ENCODE data around the gene AWAT1. TPM values are rescaled to one million over a fixed set of nuclear protein-coding genes. Genes with fewer than 3 reads are reported as not detected.
"Not testable (repeated sequence)": the region's sequence is repeated elsewhere in the genome, so short reads cannot be mapped to it uniquely, and the experiment has no call there.

Gene AWAT1
- total RNA-seq (2014; rRNA removed; shearing (Covaris generic); ENCODE audit: low replicate concordance): not detected in 2 replicates

GRCh38 chrX:70234355-70234754 is at the start of gene AWAT1:
TSS of gene AWAT1 (plus strand) at chrX:70234655. CDS start at chrX:70234696, 41 bp downstream.
- Histone ChIP-seq H3K4me3 (no peak within 1 kb of the TSS), H3K27me3 (no peaks in the 10 kb centered on the region), H3K36me3 (no peaks in the 10 kb centered on the region), H3K9me3 (no peaks in the 10 kb centered on the region)
- DNase-seq: no peak

GRCh38 chrX:70190225-70190624 is 44.2 kb upstream of the AWAT1 start:
- no peaks in the 10 kb centered on the region for H3K9me3 ChIP-seq

GRCh38 chrX:70196961-70197720 is 37.3 kb upstream of the AWAT1 start:
- Histone ChIP-seq H3K4me3 (no peak overlapping the region), H3K9me3 (no peaks in the 10 kb centered on the region), H3K27me3 (no peaks in the 10 kb centered on the region), H3K36me3 (no peaks in the 10 kb centered on the region)
- DNase-seq: peak; percentile 2

More at GRCh38 chrX:70190225-70190624, 44.2 kb upstream of the AWAT1 start:
- Histone ChIP-seq H3K36me3 (no peaks in the 10 kb centered on the region), H3K27me3 (no peaks in the 10 kb centered on the region), H3K4me3 (no peak overlapping the region)
- no peak for DNase-seq

GRCh38 chrX:70201732-70202131 is 32.7 kb upstream of the AWAT1 start:
- Histone ChIP-seq H3K27me3 (no peaks in the 10 kb centered on the region), H3K36me3 (no peaks in the 10 kb centered on the region), H3K9me3 (no peaks in the 10 kb centered on the region), H3K4me3 (no peak overlapping the region)
- no peak for DNase-seq

GRCh38 chrX:70208479-70208878 is 26.0 kb upstream of the AWAT1 start:
- DNase-seq: no peak
- H3K36me3 ChIP-seq: no peaks in the 10 kb centered on the region
- no peaks in the 10 kb centered on the region for H3K9me3 ChIP-seq
- H3K27me3 ChIP-seq: no peaks in the 10 kb centered on the region
- no peak overlapping the region for H3K4me3 ChIP-seq

GRCh38 chrX:70209570-70209969 is 24.9 kb upstream of the AWAT1 start:
- not testable (repeated sequence) for H3K36me3 ChIP-seq, H3K4me3 ChIP-seq, DNase-seq, H3K9me3 ChIP-seq, H3K27me3 ChIP-seq

- Histone ChIP-seq H3K36me3 (no peaks in the 10 kb centered on the region), H3K27me3 (no peaks in the 10 kb centered on the region), H3K4me3 (no peak overlapping the region), H3K9me3 (no peaks in the 10 kb centered on the region)
- peak; percentile 28 for DNase-seq
Measured at GRCh38 chrX:70219938-70220764, 14.3 kb upstream of the AWAT1 start.

GRCh38 chrX:70226048-70226447 is 8.4 kb upstream of the AWAT1 start:
- Histone ChIP-seq H3K36me3 (no peaks in the 10 kb centered on the region), H3K4me3 (no peak overlapping the region), H3K27me3 (no peaks in the 10 kb centered on the region), H3K9me3 (no peaks in the 10 kb centered on the region)
- no peak for DNase-seq

DNA sequence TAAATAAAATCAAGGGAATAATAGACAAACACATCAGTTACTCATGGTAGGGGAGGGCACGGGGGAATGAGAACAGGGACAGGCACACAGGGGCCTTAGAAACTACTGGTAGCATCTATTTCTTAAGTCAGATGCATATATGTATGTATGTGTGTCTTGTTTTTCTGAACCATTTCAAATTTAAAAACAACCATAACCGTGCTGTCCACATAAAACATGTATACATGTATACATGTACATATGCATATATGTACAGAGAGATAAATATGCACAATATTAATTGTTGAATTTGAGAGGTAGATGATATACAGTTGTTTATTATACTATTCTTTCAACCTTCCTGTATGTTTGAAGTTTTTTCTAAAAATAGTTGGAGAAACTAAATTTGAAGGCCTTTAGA is 7.8 kb upstream of the AWAT1 start:
- Histone ChIP-seq H3K36me3 (no peaks in the 10 kb centered on the region), H3K4me3 (no peak overlapping the region), H3K9me3 (no peaks in the 10 kb centered on the region), H3K27me3 (no peaks in the 10 kb centered on the region)
- DNase-seq: no peak

DNA sequence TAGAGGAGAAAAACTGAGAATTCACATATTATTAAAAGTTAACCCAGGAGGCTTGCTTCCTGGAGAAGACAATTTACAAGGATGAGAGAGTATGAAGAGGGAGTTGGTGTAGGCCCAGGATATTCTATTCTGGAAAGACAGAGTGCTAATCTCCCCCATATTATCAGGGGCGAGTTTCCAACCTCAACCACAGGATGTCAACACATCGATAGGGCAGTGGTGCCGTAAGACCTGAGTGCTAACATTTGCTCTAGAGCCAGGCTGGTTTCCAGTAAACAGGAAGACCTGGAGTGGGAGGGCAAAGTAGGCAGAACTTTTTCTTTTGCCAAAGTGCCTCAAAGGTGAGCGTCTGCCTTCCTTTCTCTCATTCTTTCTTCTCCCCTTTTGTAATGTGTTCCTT is 2.8 kb upstream of the AWAT1 start:
- Histone ChIP-seq H3K4me3 (no peak overlapping the region), H3K27me3 (no peaks in the 10 kb centered on the region), H3K36me3 (no peaks in the 10 kb centered on the region), H3K9me3 (no peaks in the 10 kb centered on the region)
- DNase-seq: no peak

GRCh38 chrX:70240751-70241150 is 6.3 kb downstream of the AWAT1 start:
- Histone ChIP-seq H3K36me3 (no peaks in the 10 kb centered on the region), H3K4me3 (no peak overlapping the region), H3K27me3 (no peaks in the 10 kb centered on the region), H3K9me3 (no peaks in the 10 kb centered on the region)
- no peak for DNase-seq

DNA sequence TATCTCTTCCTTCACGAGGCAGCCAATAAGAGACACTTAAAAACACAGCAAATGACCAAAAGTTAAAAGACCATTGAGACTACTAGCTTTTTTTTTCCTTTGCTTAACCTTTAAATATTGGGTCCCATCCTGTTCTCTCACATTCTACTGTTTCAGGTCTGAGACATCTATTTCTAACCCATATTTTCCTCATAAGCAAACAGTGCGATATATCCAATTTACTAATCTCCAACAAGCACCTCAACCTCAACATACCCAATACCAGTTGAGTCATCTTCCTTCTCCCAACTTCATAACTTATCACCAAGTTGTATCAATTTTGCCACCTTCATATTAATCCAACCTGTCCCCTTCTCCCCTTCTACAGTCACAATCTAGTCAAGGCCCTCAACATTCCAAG is 7.0 kb downstream of the AWAT1 start:
- DNase-seq: no peak

GRCh38 chrX:70243601-70244000 is 9.1 kb downstream of the AWAT1 start:
- DNase-seq: peak; percentile 45
- not testable (repeated sequence) for H3K27me3 ChIP-seq, H3K9me3 ChIP-seq, H3K4me3 ChIP-seq, H3K36me3 ChIP-seq

More for the DNA sequence above, 7.0 kb downstream of the AWAT1 start:
- no peaks in the 10 kb centered on the region for H3K9me3 ChIP-seq
- no peaks in the 10 kb centered on the region for H3K36me3 ChIP-seq
- H3K27me3 ChIP-seq: no peaks in the 10 kb centered on the region
- H3K4me3 ChIP-seq: no peak overlapping the region

GRCh38 chrX:70244881-70245280 is 10.4 kb downstream of the AWAT1 start:
- peak; percentile 2 for DNase-seq
- Histone ChIP-seq H3K9me3 (no peaks in the 10 kb centered on the region), H3K27me3 (no peaks in the 10 kb centered on the region), H3K36me3 (no peaks in the 10 kb centered on the region), H3K4me3 (no peak overlapping the region)

GRCh38 chrX:70247252-70247651 is 12.8 kb downstream of the AWAT1 start:
- no peaks in the 10 kb centered on the region for H3K9me3 ChIP-seq
- H3K4me3 ChIP-seq: no peak overlapping the region
- H3K36me3 ChIP-seq: no peaks in the 10 kb centered on the region
- no peak for DNase-seq
- H3K27me3 ChIP-seq: no peaks in the 10 kb centered on the region

DNA sequence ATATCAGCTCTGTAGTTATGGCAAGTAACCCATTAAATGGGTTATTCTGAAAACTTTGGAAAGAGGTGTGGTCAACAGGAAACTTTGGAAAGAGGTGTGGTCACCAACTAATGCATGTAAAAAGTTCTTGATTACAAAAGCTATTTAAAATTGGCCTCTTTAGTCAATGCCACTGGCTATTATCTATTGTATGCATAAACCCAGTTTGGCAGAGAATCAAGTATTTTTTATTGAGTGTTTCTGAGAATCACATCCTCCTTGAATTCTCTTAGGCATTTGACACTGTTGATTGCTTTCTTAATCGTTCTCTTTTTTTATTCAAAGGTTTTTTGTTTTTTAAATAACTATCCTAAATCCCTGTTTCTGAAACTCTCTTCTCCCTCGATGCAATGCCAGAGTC is 18.0 kb downstream of the AWAT1 start:
- H3K4me3 ChIP-seq: no peak overlapping the region
- H3K36me3 ChIP-seq: no peaks in the 10 kb centered on the region

DNA sequence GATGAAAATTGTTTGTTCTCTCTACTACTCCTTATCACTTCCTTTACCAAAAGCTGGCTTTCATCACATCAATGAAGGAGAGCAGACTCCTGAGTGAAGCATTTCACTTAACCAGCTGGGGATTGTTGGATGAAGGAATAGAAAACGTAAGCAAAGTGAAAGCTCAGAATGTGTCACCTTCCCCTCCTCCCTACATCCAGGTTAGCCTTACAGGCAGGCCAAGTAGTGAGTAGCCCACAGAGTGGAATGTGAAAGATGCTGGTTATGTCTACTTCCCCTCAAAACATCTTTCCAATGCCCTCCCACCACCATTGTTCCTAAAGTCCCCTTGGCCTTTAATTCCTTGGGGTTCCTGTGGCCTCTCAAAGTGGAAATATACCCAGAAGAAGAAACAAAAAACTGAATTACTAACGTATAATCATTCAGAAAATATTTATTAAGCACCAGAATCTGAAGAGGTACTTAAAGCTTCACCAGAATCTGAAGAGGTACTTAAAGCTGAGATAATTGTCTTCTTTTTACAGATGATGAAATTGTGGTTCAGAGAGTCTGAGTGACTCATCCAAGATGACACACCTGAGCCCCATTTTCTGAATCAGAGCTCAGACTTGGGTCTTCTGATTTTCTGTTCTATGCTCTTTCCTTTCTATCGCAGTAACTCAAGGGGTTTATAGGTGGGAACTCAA is 19.1 kb downstream of the AWAT1 start:
- Histone ChIP-seq H3K9me3 (no peaks in the 10 kb centered on the region), H3K4me3 (no peak overlapping the region), H3K36me3 (no peaks in the 10 kb centered on the region), H3K27me3 (no peaks in the 10 kb centered on the region)
- no peak for DNase-seq

More for the DNA sequence above, 18.0 kb downstream of the AWAT1 start:
- no peaks in the 10 kb centered on the region for H3K27me3 ChIP-seq
- H3K9me3 ChIP-seq: no peaks in the 10 kb centered on the region
- no peak for DNase-seq
